Activated naive CD4-positive, alpha-beta T cell treated with anti-CD3 and anti-CD28 coated beads, Interleukin-2, amount 10 ng/mL, durations not matched to agents 7 days and 5 days (primary cell): Measurements from ENCODE around the gene KIAA1328.

ENCODE experiments used
- CTCF ChIA-PET: fragments of 350-600 bp; sonication (Branson Sonifier 250); formaldehyde crosslinking; loops from one replicate; lab custom pipeline; 2021; ENCODE audit warnings: antibody characterized with exemption; lab: Charles Lee
- DNase-seq: peaks from one replicate; pipeline ENCODE4 v3.0.0-alpha.2; 2020
- H3K27ac Mint-ChIP-seq: one replicate; pipeline ENCODE4 v1.8.0; 2021; ENCODE audit warnings: mild to moderate bottlenecking, moderate library complexity, mixed read lengths
- H3K27me3 Mint-ChIP-seq: one replicate; pipeline ENCODE4 v1.8.0; 2021; ENCODE audit warnings: mild to moderate bottlenecking, mixed read lengths
- H3K36me3 Mint-ChIP-seq: one replicate; pipeline ENCODE4 v1.8.0; 2021; ENCODE audit warnings: mixed read lengths
- H3K4me1 Mint-ChIP-seq: one replicate; pipeline ENCODE4 v1.8.0; 2021; ENCODE audit warnings: mixed read lengths
- H3K4me3 Mint-ChIP-seq: one replicate; pipeline ENCODE4 v1.8.0; 2021; ENCODE audit warnings: mild to moderate bottlenecking, moderate library complexity, mixed read lengths
- H3K9me3 Mint-ChIP-seq: one replicate; pipeline ENCODE4 v1.8.0; 2021; ENCODE audit warnings: mixed read lengths

Gene KIAA1328

DNA sequence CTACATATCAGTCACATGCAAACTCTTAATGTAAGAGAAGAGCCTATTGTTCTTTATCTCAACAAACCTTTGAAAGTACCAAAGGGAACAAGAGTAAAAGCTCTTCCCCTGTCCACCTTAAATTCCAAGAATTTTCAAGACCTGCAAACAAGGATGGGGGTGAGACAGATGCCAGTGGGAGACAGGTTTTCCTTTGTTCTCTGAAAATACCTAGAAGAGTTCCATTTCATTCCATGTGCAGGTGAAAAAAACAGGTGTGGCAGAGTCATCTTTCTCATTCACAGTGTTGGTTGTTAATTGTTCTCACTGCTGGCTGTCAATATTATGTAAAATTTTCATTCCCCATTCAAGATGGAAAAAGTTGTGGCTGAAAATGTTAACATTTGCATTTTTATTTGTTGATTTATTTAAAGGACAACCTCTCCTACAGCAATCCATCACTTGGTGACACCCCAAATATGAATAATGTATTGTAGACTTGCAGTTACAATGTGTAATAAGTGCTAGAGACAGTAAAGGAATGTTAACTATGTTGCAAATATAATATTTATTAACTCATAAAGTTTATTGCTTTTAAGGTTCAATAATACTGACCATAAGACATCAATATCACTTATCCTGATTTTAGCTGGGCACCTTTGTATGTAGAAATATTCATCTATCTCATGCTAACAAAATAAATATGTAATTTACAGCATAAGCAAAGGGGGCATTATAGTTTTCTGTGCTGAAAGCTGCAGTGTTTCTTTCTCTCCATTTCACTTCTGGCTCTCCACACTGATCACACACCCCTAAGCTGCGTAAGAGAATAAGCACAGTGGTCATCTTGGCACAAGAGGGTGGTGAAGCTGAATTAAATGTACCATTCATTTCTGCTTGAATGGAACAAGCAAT, 347.0 kb downstream of the KIAA1328 start:
- H3K27me3 Mint-ChIP-seq, result no peaks in the 10 kb centered on the region
- no peak overlapping the region for H3K27ac Mint-ChIP-seq
- H3K4me3 Mint-ChIP-seq, result no peak overlapping the region
- no peaks in the 10 kb centered on the region for H3K4me1 Mint-ChIP-seq
- CTCF ChIA-PET, result no interaction called here
- DNase-seq, result no peak
- no peaks in the 10 kb centered on the region for H3K9me3 Mint-ChIP-seq
- H3K36me3 Mint-ChIP-seq, result peaks cover 1% of the 10 kb centered on the region

- DNase-seq, result no peak
- Mint-ChIP-seq H3K36me3 (peaks cover 1% of the 10 kb centered on the region), H3K27me3 (no peaks in the 10 kb centered on the region), H3K4me1 (no peaks in the 10 kb centered on the region), H3K9me3 (no peaks in the 10 kb centered on the region), H3K27ac (no peak overlapping the region), H3K4me3 (no peak overlapping the region)
- CTCF ChIA-PET, result no interaction called here
Measured at GRCh38 chr18:37176621-37176934, 347.7 kb downstream of the KIAA1328 start.

DNA sequence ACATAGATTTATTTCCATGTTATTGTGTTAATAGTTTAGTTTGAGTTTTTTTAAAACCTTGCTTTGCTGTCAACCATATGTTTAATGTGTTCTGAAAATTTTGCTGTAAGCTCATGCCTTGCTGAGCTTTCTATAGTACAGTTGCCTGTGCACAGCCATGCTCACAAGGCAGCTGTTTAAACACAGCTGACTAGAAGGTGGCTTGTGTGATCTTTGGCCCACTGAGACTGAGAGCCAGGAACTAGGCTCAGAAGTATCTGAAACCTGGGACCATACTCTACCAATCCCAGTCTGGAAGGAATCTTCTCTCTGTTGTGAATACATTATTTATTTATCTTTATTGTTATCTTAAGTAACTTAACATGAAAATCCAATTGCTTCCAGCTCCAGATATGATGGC, 350.5 kb downstream of the KIAA1328 start:
- no peaks in the 10 kb centered on the region for H3K9me3 Mint-ChIP-seq
- H3K27ac Mint-ChIP-seq, result no peak overlapping the region
- no peak overlapping the region for H3K4me3 Mint-ChIP-seq
- no peaks in the 10 kb centered on the region for H3K27me3 Mint-ChIP-seq
- H3K36me3 Mint-ChIP-seq, result peaks cover 1% of the 10 kb centered on the region
- DNase-seq, result no peak
- CTCF ChIA-PET, result interaction anchor here (0.7 kb wide), 1 partner anchor 313 kb away, joined by 4 read pairs; no protein-coding TSS in a partner anchor
- no peaks in the 10 kb centered on the region for H3K4me1 Mint-ChIP-seq

DNA sequence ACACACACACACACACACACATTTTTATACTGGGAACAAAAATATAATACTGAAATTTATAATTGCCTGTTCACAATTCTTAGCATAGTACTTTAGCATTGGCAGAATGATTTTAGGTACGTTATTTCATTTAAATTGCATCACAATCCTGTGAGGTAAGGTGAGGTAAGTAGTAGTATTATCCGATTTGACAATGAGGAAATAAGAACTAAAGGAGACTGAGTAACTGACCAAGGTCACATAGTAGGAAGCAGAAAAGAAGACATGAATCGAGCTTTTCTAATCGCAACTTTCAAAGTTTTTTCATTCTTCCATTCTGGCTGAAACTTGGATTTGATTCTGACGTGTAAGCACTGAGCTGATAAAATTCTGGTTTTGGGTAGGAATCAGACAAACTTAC, 351.2 kb downstream of the KIAA1328 start:
- Mint-ChIP-seq H3K9me3 (no peaks in the 10 kb centered on the region), H3K27ac (no peak overlapping the region), H3K36me3 (peaks cover 1% of the 10 kb centered on the region), H3K4me3 (no peak overlapping the region), H3K27me3 (no peaks in the 10 kb centered on the region), H3K4me1 (no peaks in the 10 kb centered on the region)
- CTCF ChIA-PET, result interaction anchor here (0.7 kb wide), 1 partner anchor 312 kb away, joined by 4 read pairs; no protein-coding TSS in a partner anchor
- no peak for DNase-seq

- no peaks in the 10 kb centered on the region for H3K4me1 Mint-ChIP-seq
- CTCF ChIA-PET, result no interaction called here
- H3K27me3 Mint-ChIP-seq, result no peaks in the 10 kb centered on the region
- DNase-seq, result no peak
- H3K9me3 Mint-ChIP-seq, result no peaks in the 10 kb centered on the region
- H3K36me3 Mint-ChIP-seq, result no peaks in the 10 kb centered on the region
- H3K4me3 Mint-ChIP-seq, result no peak overlapping the region
- H3K27ac Mint-ChIP-seq, result no peak overlapping the region
Measured at GRCh38 chr18:37182340-37183135, 353.6 kb downstream of the KIAA1328 start.

- Mint-ChIP-seq H3K9me3 (no peaks in the 10 kb centered on the region), H3K27ac (no peak overlapping the region), H3K4me3 (no peak overlapping the region), H3K4me1 (no peaks in the 10 kb centered on the region), H3K27me3 (no peaks in the 10 kb centered on the region), H3K36me3 (no peaks in the 10 kb centered on the region)
- no peak for DNase-seq
- CTCF ChIA-PET, result no interaction called here
Measured at GRCh38 chr18:37184209-37184868, 355.4 kb downstream of the KIAA1328 start.

DNA sequence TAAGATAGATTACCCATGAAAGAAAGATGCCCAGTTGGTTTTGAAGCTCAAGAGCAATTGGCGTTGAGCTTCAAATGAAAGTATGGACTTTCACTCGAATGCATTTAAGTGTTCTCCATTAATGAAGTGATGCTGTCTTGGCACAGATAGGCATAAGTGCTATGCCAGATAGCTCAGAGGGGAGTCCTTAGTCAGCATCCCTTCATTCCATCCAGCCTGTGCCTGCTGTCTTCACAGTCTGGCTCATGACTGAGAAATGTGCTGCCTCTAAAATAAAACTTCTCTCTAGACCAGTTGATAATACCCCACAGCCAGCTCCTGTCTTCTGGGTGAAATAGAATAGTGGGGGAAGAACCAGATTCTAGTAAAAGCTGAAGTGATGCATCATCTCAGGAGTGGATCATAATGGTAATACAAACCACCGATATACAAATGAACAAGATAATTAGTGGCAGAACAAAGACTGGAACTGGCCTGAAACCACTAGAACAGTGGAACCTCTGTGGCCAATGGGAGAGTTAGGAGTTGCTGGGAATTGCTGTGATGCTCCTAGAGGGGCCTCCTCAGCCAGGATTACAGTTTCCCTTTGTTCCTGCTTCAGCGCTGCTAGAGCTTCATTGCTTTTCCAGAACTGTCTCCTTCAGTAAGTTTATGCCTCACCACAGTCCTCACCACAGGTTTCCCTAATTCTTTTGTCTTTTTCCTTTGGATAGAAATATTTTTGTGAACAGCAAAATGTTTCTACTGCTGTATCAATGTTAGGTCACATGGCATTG, 359.3 kb downstream of the KIAA1328 start:
- H3K27ac Mint-ChIP-seq, result no peak overlapping the region
- H3K36me3 Mint-ChIP-seq, result no peaks in the 10 kb centered on the region
- no peaks in the 10 kb centered on the region for H3K4me1 Mint-ChIP-seq
- H3K27me3 Mint-ChIP-seq, result no peaks in the 10 kb centered on the region
- CTCF ChIA-PET, result no interaction called here
- no peak overlapping the region for H3K4me3 Mint-ChIP-seq
- DNase-seq, result no peak
- H3K9me3 Mint-ChIP-seq, result no peaks in the 10 kb centered on the region

DNA sequence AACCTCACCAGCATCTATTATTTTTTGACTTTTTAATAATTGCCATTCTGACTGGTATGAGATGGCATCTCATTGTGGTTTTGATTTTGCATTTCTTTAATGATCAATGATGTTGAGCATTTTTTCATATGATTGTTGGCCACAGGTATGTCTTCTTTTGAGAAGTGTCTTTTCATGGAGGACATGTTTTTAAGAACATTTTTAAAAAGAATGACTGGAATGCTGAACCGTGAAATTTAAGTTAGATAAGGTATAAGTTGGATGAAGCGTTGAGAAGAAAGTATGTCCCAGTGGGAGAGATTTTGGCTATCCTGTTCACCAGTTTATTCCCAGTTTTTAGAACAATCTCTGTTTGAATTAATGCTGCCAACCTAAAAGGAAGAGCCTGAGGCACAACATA, 370.8 kb downstream of the KIAA1328 start:
- H3K9me3 Mint-ChIP-seq, result peaks cover 10% of the 10 kb centered on the region
- no peak overlapping the region for H3K27ac Mint-ChIP-seq
- no peak overlapping the region for H3K4me3 Mint-ChIP-seq
- no peaks in the 10 kb centered on the region for H3K27me3 Mint-ChIP-seq
- H3K36me3 Mint-ChIP-seq, result no peaks in the 10 kb centered on the region
- H3K4me1 Mint-ChIP-seq, result no peaks in the 10 kb centered on the region
- CTCF ChIA-PET, result no interaction called here
- DNase-seq, result no peak

DNA sequence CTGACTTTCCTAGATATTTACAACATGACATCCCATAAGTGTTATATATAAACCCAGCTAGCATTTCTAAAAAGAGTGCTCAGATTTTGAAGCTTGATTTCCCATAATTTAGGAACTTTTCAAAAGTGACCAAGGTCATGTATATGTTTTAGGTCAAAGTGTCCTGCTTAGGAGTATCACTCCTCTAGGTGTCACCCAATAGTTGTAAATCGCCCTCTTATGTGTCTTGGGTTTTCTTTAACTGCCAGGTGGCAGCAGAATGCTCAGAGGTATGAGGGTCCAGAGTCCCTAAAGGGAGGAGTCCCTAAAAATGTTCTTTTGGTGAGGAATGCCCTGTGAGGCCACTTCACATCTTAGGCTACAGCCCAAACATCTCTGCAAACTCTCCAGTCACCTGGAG, 378.4 kb downstream of the KIAA1328 start:
- Mint-ChIP-seq H3K4me3 (no peak overlapping the region), H3K36me3 (no peaks in the 10 kb centered on the region), H3K27me3 (no peaks in the 10 kb centered on the region), H3K4me1 (no peaks in the 10 kb centered on the region), H3K9me3 (peaks cover 5% of the 10 kb centered on the region), H3K27ac (no peak overlapping the region)
- no peak for DNase-seq
- CTCF ChIA-PET, result no interaction called here

DNA sequence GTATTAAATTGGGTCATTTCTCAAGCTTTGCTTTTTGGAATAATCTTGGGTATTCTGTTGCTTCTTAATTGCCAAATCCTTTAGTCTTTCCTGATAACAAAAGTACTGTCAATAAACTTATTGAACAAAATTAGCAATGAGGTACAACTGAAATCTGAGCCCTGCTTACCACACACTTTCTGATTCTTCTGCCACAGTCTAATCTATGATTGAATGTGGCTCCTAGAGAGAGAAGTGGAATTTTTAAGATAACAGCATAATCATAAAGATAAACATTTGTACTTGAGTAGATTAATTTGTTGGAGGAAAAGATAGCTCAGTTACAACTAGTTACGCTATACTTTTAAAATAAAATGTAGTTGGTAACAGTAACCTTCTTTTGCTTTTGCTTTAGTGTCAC, 381.9 kb downstream of the KIAA1328 start:
- Mint-ChIP-seq H3K4me1 (no peaks in the 10 kb centered on the region), H3K27ac (no peak overlapping the region), H3K27me3 (no peaks in the 10 kb centered on the region), H3K9me3 (peaks cover 5% of the 10 kb centered on the region), H3K4me3 (no peak overlapping the region), H3K36me3 (no peaks in the 10 kb centered on the region)
- CTCF ChIA-PET, result no interaction called here
- no peak for DNase-seq

DNA sequence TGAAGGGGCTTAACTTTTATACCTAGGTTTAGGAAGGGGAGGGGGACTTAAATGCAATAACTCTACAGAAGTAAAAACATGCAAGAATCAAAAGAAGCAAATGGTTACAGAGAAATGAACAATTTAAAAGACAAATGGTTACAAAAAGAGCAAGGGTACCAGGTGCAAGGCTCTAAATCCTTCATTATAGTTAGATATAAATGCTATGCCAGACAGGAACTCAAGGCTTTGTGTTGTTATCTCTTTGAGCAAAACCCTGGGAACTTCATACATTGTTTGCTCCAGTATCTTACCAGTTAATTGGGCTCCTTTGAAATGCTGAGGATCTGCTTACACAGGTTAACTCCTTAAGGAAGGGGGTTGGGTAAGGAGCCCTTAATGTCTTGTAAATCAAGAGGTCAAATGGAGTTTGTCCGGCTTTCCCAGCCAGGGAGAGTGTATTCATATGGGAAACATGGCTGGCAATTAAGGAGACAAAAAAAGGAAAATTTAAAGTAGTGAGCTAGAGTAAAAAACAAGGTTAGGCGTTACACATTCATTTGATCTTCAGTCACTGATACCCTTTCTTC, 389.2 kb downstream of the KIAA1328 start:
- DNase-seq, result no peak
- Mint-ChIP-seq H3K27ac (no peak overlapping the region), H3K4me1 (no peaks in the 10 kb centered on the region), H3K4me3 (no peak overlapping the region), H3K36me3 (no peaks in the 10 kb centered on the region), H3K9me3 (peaks cover 4% of the 10 kb centered on the region), H3K27me3 (no peaks in the 10 kb centered on the region)
- CTCF ChIA-PET, result no interaction called here

DNA sequence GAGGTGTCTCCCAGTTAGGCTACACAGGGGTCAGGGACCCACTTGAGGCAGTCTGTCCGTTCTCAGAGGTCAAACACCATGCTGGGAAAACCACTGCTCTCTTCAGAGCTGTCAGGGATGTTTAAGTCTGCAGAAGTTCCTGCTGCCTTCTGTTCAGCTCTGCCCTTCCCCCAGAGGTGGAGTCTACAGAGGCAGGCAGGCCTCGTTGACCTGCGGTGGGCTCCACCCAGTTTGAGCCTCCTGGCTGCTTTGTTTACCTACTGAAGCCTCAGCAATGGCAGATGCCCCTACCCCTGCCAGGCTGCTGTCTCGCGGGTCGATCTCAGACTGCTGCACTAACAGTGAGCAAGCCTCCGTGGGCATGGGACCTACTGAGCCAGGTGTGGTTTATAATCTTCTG, 390.3 kb downstream of the KIAA1328 start:
- Mint-ChIP-seq H3K27ac (no peak overlapping the region), H3K4me3 (no peak overlapping the region), H3K4me1 (no peaks in the 10 kb centered on the region), H3K27me3 (no peaks in the 10 kb centered on the region), H3K36me3 (no peaks in the 10 kb centered on the region), H3K9me3 (peaks cover 2% of the 10 kb centered on the region)
- no peak for DNase-seq
- CTCF ChIA-PET, result interaction anchor here (0.7 kb wide), 1 partner anchor 287 kb away, joined by 3 read pairs; no protein-coding TSS in a partner anchor

- no peaks in the 10 kb centered on the region for H3K36me3 Mint-ChIP-seq
- no peaks in the 10 kb centered on the region for H3K4me1 Mint-ChIP-seq
- no peaks in the 10 kb centered on the region for H3K27me3 Mint-ChIP-seq
- peaks cover 2% of the 10 kb centered on the region for H3K9me3 Mint-ChIP-seq
- H3K27ac Mint-ChIP-seq, result no peak overlapping the region
- no peak for DNase-seq
- H3K4me3 Mint-ChIP-seq, result no peak overlapping the region
- CTCF ChIA-PET, result no interaction called here
Measured at GRCh38 chr18:37222354-37222998, 393.5 kb downstream of the KIAA1328 start.
